ENCODE measurements around the gene PYGO1.

DNA sequence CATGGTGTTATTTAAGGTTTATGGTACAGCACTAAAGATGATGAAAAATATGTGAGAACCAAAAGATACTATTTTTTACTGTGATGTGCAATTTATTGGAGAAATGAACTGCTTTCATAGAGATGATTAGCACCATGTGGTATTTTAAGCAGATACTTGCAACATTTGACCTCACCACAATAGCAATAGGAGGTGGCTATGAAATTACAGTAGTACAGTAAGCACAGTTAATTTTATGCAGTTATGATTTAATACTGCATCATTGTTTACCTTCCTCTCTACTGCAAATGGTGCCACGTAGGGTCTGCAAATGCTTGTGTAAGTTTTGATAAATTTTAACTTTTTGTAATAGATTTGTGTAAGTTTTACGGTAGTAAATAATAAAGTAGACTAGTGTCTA is 14.0 kb downstream of the PYGO1 start:
- TF ChIP-seq CTCF (IDR thresholded peaks at IDR 0.05; ENCODE audit: low read depth, low read length, missing input control) (no peak), TAF1 (conservative IDR thresholded peaks at IDR 0.05) (no peak), SP1 (IDR thresholded peaks at IDR 0.05) (no peak), RAD21 (IDR thresholded peaks at IDR 0.05) (no peak), HNF4G (IDR thresholded peaks at IDR 0.05) (no peak), JUND (IDR thresholded peaks at IDR 0.05) (no peak), ATF3 (IDR thresholded peaks at IDR 0.05) (no peak), RXRA (IDR thresholded peaks at IDR 0.05) (no peak), EGR1 (IDR thresholded peaks at IDR 0.05; ENCODE audit: low read depth in 2 of 2) (no peak)
- TF ChIP-seq, protein P1, sequence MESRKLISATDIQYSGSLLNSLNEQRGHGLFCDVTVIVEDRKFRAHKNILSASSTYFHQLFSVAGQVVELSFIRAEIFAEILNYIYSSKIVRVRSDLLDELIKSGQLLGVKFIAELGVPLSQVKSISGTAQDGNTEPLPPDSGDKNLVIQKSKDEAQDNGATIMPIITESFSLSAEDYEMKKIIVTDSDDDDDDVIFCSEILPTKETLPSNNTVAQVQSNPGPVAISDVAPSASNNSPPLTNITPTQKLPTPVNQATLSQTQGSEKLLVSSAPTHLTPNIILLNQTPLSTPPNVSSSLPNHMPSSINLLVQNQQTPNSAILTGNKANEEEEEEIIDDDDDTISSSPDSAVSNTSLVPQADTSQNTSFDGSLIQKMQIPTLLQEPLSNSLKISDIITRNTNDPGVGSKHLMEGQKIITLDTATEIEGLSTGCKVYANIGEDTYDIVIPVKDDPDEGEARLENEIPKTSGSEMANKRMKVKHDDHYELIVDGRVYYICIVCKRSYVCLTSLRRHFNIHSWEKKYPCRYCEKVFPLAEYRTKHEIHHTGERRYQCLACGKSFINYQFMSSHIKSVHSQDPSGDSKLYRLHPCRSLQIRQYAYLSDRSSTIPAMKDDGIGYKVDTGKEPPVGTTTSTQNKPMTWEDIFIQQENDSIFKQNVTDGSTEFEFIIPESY (IDR thresholded peaks at IDR 0.05): no peak
